ENCODE data around the gene FGD6. TPM values are rescaled to one million over a fixed set of nuclear protein-coding genes. Genes with fewer than 3 reads are reported as not detected.
"Not testable (repeated sequence)": the region's sequence is repeated elsewhere in the genome, so short reads cannot be mapped to it uniquely, and the experiment has no call there.

The FGD6 gene
- total RNA-seq, 1 donor from 2014 or later: 31.5 TPM

DNA sequence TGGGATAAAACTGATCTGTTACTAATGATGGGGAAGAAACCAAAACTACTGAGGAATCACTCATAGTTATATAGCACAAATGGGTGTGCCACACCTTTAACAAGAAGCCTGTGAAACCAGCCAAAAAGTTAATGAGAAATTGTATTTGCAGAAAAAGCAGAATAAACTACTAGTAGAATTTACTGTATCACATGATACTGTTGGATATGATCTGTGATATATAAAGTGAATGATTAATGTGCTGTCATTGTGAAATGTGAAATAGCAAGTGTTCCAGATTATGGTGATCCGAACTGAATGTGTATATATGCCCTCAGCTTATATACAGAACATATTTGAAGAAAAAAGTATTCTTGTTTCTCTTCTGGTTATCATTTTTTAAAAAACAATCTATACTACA, 30.8 kb upstream of the FGD6 start:
- no peak for DNase-seq (ENCODE audit: low read depth)

DNA sequence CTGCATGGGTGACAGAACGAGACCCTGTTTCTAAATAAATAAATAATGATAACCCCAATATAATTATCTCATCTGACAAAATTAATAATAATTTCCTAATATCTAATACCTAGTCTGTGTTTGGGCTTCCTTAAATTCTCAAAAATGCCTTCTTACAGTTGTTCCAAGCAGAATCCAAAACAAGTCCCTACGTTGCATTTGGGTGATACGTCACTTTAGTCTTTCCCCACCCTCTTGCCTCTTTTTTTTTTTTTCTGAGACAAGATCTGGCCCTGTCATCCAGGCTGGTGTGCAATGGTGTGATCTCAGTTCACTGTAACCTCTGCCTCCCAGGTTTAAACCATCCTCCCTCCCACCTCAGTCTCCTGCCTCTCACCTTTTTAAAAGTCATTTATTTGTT, 27.1 kb upstream of the FGD6 start:
- H3K27me3 ChIP-seq (ENCODE audit: control insufficient read depth, insufficient read depth, low read length): no peaks in the 10 kb centered on the region
- DNase-seq (ENCODE audit: low read depth): no peak
- TF ChIP-seq, protein P1, sequence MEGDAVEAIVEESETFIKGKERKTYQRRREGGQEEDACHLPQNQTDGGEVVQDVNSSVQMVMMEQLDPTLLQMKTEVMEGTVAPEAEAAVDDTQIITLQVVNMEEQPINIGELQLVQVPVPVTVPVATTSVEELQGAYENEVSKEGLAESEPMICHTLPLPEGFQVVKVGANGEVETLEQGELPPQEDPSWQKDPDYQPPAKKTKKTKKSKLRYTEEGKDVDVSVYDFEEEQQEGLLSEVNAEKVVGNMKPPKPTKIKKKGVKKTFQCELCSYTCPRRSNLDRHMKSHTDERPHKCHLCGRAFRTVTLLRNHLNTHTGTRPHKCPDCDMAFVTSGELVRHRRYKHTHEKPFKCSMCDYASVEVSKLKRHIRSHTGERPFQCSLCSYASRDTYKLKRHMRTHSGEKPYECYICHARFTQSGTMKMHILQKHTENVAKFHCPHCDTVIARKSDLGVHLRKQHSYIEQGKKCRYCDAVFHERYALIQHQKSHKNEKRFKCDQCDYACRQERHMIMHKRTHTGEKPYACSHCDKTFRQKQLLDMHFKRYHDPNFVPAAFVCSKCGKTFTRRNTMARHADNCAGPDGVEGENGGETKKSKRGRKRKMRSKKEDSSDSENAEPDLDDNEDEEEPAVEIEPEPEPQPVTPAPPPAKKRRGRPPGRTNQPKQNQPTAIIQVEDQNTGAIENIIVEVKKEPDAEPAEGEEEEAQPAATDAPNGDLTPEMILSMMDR (IDR thresholded peaks at IDR 0.05; ENCODE audit: insufficient read depth, low read length, poor library complexity, severe bottlenecking): no peak
- no peak overlapping the region for H3K4me3 ChIP-seq (ENCODE audit: low read depth, low read length)
- H3K36me3 ChIP-seq (ENCODE audit: control insufficient read depth, insufficient read depth, low read length): no peaks in the 10 kb centered on the region

More for the DNA sequence above, 30.8 kb upstream of the FGD6 start:
- Histone ChIP-seq H3K4me3 (ENCODE audit: low read depth, low read length) (no peak overlapping the region), H3K27me3 (ENCODE audit: control insufficient read depth, insufficient read depth, low read length) (no peaks in the 10 kb centered on the region), H3K36me3 (ENCODE audit: control insufficient read depth, insufficient read depth, low read length) (no peaks in the 10 kb centered on the region)
- TF ChIP-seq, protein P1 (IDR thresholded peaks at IDR 0.05; ENCODE audit: insufficient read depth, low read length, poor library complexity, severe bottlenecking): no peak

DNA sequence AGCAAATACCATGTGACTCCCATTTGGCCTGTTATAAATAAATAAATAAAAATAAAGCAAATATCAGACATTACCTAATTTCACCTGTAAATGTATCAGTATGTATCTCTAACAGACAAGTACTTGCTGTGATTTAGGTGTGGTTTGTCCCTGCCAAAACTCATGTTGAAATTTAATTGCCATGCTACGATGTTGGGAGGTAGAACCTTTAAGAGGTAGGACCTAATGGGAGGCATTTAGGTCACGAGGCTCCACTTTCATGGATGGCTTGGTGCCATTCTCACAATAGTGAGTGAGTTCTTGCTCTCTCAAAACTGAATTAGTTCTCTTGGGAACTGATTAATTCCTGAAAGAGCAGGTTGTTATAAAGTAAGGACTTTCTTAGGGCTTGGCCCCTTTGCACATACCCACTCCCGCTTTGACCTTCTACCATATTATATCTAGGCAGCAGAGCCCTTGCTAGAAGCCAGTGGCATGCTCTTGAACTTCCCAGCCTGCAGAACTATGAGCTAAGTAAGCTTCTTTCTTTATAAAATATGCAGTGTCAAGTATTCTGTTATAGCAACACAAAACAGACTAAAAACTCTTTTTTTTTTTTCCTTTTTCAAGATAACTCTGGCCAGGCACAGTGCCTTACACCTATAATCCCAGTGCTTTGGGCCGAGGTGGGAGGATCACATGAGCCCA, 26.4 kb upstream of the FGD6 start:
- Histone ChIP-seq H3K36me3 (ENCODE audit: control insufficient read depth, insufficient read depth, low read length) (no peaks in the 10 kb centered on the region), H3K27me3 (ENCODE audit: control insufficient read depth, insufficient read depth, low read length) (no peaks in the 10 kb centered on the region), H3K4me3 (ENCODE audit: low read depth, low read length) (no peak overlapping the region)
- TF ChIP-seq, protein P1 (IDR thresholded peaks at IDR 0.05; ENCODE audit: insufficient read depth, low read length, poor library complexity, severe bottlenecking): no peak
- no peak for DNase-seq (ENCODE audit: low read depth)

DNA sequence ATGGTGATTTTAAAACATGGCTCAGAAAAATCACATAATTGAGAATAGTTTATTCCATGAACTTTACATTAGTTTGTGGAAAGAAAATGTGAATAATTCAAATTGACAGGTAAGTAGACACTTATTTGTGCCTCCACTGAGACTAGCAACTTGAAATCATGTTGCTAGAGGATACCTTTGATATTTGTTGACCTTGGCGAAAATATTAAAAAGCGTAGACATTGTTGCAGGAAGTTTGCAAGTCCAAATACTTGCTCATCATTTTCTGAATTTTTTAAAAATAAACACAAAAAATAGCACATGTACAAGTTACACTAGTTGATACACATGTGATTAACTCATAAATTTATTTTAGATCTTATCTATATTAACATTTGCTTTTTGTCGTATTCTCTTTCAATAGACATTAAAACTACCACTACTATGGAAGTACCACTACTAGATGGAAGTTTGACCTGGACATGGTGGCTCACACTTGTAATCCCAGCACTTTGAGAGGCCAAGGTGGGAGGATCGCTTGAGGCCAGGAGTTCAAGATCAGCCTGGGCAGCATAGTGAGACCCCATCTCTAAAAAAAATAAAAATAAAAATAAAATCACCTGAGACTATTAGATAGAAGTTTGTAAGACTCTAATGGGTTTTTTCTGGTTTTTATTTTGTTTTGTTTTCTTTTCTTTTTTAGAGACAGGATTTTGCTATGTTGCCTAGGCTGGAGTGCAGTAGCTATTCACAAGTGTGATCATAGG, 24.7 kb upstream of the FGD6 start:
- DNase-seq (ENCODE audit: low read depth): no peak
- TF ChIP-seq, protein P1 (IDR thresholded peaks at IDR 0.05; ENCODE audit: insufficient read depth, low read length, poor library complexity, severe bottlenecking): no peak
- Histone ChIP-seq H3K36me3 (ENCODE audit: control insufficient read depth, insufficient read depth, low read length) (no peaks in the 10 kb centered on the region), H3K27me3 (ENCODE audit: control insufficient read depth, insufficient read depth, low read length) (no peaks in the 10 kb centered on the region), H3K4me3 (ENCODE audit: low read depth, low read length) (no peak overlapping the region)

DNA sequence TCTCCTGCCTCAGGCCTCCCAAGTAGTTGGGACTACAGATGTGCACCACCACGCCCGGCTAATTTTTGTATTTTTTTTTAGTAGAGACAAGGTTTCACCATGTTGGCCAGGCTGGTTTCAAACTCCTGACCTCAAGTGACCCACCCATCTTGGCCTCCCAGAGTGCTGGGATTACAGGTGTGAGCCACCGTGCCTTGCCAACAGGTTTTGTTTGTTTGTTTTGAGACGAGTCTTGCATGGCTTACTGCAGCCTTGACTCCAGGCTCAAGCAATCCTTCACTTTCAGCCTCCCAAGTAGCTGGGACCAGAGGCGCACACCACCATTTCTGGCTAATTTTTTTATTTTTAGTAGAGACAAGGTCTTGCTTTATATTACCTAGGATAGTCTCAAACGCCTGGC, 23.9 kb upstream of the FGD6 start:
- H3K4me3 ChIP-seq (ENCODE audit: low read depth, low read length); H3K36me3 ChIP-seq (ENCODE audit: control insufficient read depth, insufficient read depth, low read length); DNase-seq (ENCODE audit: low read depth); H3K27me3 ChIP-seq (ENCODE audit: control insufficient read depth, insufficient read depth, low read length): not testable (repeated sequence)

DNA sequence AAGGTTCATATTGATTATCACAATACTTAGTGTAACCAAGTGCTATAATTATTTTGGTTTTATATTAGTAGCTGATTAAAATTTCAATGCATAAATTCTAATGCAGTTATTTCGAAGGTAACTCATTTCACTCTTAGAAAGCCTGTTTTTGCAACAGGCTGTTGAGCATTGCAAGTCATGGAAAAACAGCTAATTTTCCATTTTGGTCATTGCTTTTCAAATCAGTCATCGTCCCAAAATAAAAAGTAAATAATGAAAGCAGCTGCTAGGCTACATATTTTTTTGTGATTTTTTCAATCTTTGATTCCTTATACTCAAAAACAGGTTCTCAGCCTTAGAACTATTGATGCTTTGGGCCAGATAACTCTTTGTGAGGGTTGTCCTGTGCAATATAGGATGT, 23.3 kb upstream of the FGD6 start:
- no peaks in the 10 kb centered on the region for H3K36me3 ChIP-seq (ENCODE audit: control insufficient read depth, insufficient read depth, low read length)
- no peak for DNase-seq (ENCODE audit: low read depth)

DNA sequence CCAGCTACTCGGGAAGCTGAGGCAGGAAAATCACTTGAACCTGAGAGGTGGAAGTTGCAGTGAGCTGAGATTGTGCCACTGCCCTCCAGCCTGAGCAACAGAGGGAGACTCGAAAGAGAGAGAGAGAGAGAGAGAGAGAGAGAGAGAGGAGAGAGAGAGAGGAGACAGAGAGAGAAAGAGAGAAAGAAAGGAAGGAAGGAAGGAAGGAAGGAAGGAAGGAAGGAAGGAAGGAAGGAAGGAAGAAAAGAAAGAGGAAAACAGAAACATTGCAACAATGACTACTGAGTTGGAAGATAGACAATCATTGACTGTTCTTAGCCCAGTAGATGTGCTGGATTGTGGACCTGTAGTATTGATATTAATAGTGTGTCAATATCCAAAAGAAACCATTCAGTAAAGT, 22.6 kb upstream of the FGD6 start:
- not testable (repeated sequence) for DNase-seq (ENCODE audit: low read depth); H3K4me3 ChIP-seq (ENCODE audit: low read depth, low read length); H3K36me3 ChIP-seq (ENCODE audit: control insufficient read depth, insufficient read depth, low read length); H3K27me3 ChIP-seq (ENCODE audit: control insufficient read depth, insufficient read depth, low read length)

More for the DNA sequence above, 23.3 kb upstream of the FGD6 start:
- no peak overlapping the region for H3K4me3 ChIP-seq (ENCODE audit: low read depth, low read length)
- TF ChIP-seq, protein P1 (IDR thresholded peaks at IDR 0.05; ENCODE audit: insufficient read depth, low read length, poor library complexity, severe bottlenecking): no peak
- no peaks in the 10 kb centered on the region for H3K27me3 ChIP-seq (ENCODE audit: control insufficient read depth, insufficient read depth, low read length)

All from kidney epithelial cell (primary cell).